HG02970 (cell line): ENCODE data around the gene JPH3.
"Not testable (repeated sequence)": the region's sequence is repeated elsewhere in the genome, so short reads cannot be mapped to it uniquely, and the experiment has no call there.

Source experiments
- ATAC-seq: cut with Tn5 transposase; IDR thresholded peaks from one replicate; pipeline ENCODE4 v1.9.1; 2021; ENCODE audit warnings: mild to moderate bottlenecking, moderate library complexity, moderate number of reproducible peaks; ENCODE audit not compliant: unreplicated experiment, low FRiP score

JPH3 gene

GRCh38 chr16:87675111-87675719 lies 72.9 kb downstream of the JPH3 start:
- ATAC-seq, result no peak

- no peak for ATAC-seq
Observed at GRCh38 chr16:87677830-87678229, 75.5 kb downstream of the JPH3 start.

GRCh38 chr16:87678618-87679017 lies 76.3 kb downstream of the JPH3 start:
- ATAC-seq, result no peak

- no peak for ATAC-seq
Observed at GRCh38 chr16:87679593-87680271, 77.4 kb downstream of the JPH3 start.

- no peak for ATAC-seq
Observed at GRCh38 chr16:87680272-87680644, 78.0 kb downstream of the JPH3 start.

GRCh38 chr16:87681051-87681602 lies 78.8 kb downstream of the JPH3 start:
- not testable (repeated sequence) for ATAC-seq

- no peak for ATAC-seq
Observed at GRCh38 chr16:87681981-87682570, 79.8 kb downstream of the JPH3 start.

GRCh38 chr16:87682852-87683399 lies 80.6 kb downstream of the JPH3 start:
- ATAC-seq, result no peak

GRCh38 chr16:87684106-87684677 lies 81.9 kb downstream of the JPH3 start:
- ATAC-seq, result no peak

- no peak for ATAC-seq
Observed at GRCh38 chr16:87684711-87685404, 82.5 kb downstream of the JPH3 start.

GRCh38 chr16:87685405-87685755 lies 83.1 kb downstream of the JPH3 start:
- no peak for ATAC-seq

- no peak for ATAC-seq
Observed at GRCh38 chr16:87685766-87686165, 83.5 kb downstream of the JPH3 start.

- no peak for ATAC-seq
Observed at GRCh38 chr16:87686697-87687096, 84.4 kb downstream of the JPH3 start.

- no peak for ATAC-seq
Observed at GRCh38 chr16:87687126-87687910, 85.0 kb downstream of the JPH3 start.

- no peak for ATAC-seq
Observed at GRCh38 chr16:87687998-87688529, 85.8 kb downstream of the JPH3 start.

GRCh38 chr16:87688876-87689815 lies 86.8 kb downstream of the JPH3 start:
- no peak for ATAC-seq

GRCh38 chr16:87689956-87690465 lies 87.7 kb downstream of the JPH3 start:
- no peak for ATAC-seq
